OCI-LY3 (cell line): ENCODE data around the gene SPX.

ENCODE experiments used
- EZH2phosphoT487 ChIP-seq: fragments of 200-600 bp; shearing (Covaris generic); IDR thresholded peaks from 2 replicates; pipeline ENCODE4 v1.6.1; 2018; ENCODE audit warnings: antibody characterized with exemption, mixed run types, low read depth
- TF ChIP-seq, protein P1 (sequence below): fragments of 200-600, 300-600 bp; sonication (generic); IDR thresholded peaks from 2 replicates; pipeline ENCODE4 v1.5.1; 2014; ENCODE audit warnings: antibody characterized with exemption, low read length, low read depth

DNA sequence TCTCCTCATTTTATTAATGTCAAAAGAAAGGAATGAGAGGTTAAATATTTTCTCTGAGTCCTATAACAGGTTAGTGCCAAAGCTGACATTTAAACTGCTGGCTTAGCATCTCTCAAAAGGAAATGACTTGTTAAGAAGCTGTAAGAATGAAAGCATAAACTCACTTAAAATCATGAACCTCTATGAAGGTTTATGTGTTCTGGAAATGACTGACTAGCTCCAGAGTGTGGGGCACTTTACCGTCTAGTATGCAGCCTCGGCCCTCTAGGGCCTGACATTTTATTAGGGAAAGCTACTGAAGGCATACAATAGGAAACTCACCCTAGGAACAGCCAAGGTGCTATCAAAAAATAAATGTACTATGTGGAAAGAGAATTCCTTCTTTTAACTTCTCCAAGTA lies 35.1 kb downstream of the SPX start:
- TF ChIP-seq, protein P1, sequence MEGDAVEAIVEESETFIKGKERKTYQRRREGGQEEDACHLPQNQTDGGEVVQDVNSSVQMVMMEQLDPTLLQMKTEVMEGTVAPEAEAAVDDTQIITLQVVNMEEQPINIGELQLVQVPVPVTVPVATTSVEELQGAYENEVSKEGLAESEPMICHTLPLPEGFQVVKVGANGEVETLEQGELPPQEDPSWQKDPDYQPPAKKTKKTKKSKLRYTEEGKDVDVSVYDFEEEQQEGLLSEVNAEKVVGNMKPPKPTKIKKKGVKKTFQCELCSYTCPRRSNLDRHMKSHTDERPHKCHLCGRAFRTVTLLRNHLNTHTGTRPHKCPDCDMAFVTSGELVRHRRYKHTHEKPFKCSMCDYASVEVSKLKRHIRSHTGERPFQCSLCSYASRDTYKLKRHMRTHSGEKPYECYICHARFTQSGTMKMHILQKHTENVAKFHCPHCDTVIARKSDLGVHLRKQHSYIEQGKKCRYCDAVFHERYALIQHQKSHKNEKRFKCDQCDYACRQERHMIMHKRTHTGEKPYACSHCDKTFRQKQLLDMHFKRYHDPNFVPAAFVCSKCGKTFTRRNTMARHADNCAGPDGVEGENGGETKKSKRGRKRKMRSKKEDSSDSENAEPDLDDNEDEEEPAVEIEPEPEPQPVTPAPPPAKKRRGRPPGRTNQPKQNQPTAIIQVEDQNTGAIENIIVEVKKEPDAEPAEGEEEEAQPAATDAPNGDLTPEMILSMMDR, result no peak
- TF ChIP-seq EZH2phosphoT487, result no peak
